ENCODE measurements around the gene PAX7. TPM values are rescaled to one million over a fixed set of nuclear protein-coding genes. Genes with fewer than 3 reads are reported as not detected.

Gene PAX7
- total RNA-seq, 3 donors from 2014 or later (not counting 1 experiment from before 2014, with no cell fraction given) = not detected

GRCh38 chr1:18793164-18793563, 162.5 kb downstream of the PAX7 start:
- intact Hi-C loops (cut with micrococcal nuclease) = no loop called here
- no peak for ATAC-seq
- H3K9me3 ChIP-seq (ENCODE audit: control insufficient read depth, insufficient read depth, low read length) = no peaks in the 10 kb centered on the region
- no peaks in the 10 kb centered on the region for H3K9me3 Mint-ChIP-seq
- H3K36me3 Mint-ChIP-seq = no peaks in the 10 kb centered on the region
- H3K27me3 ChIP-seq (ENCODE audit: control insufficient read depth, insufficient read depth, low read length) = peaks cover under 1% of the 10 kb centered on the region
- TF ChIP-seq CTCF (IDR thresholded peaks at IDR 0.05) = no peak
- no peaks in the 10 kb centered on the region for H3K4me1 ChIP-seq (ENCODE audit: control insufficient read depth, insufficient read depth, low read length)
- H3K27ac Mint-ChIP-seq = no peak overlapping the region
- 79% methylated on average over 10 of the region's 10 CpGs for WGBS (ENCODE audit: insufficient coverage)
- peaks cover 36 to 49% of the 10 kb centered on the region in 2 donors for H3K27me3 Mint-ChIP-seq (ENCODE audit: low read depth in 2 of 2)
- H3K36me3 ChIP-seq (ENCODE audit: control insufficient read depth, insufficient read depth, low read length) = no peaks in the 10 kb centered on the region
- DNase-seq = no peak
- no peaks in the 10 kb centered on the region for H3K4me1 Mint-ChIP-seq
- H3K4me3 ChIP-seq (ENCODE audit: low read length) = no peak overlapping the region
- H3K4me3 Mint-ChIP-seq = no peak overlapping the region
- no peak overlapping the region for H3K27ac ChIP-seq (ENCODE audit: low read length)

GRCh38 chr1:18794051-18794450, 163.4 kb downstream of the PAX7 start:
- no peaks in the 10 kb centered on the region for H3K9me3 Mint-ChIP-seq
- Histone ChIP-seq H3K4me3 (ENCODE audit: low read length) (no peak overlapping the region), H3K27ac (ENCODE audit: low read length) (no peak overlapping the region), H3K9me3 (ENCODE audit: control insufficient read depth, insufficient read depth, low read length) (no peaks in the 10 kb centered on the region), H3K36me3 (ENCODE audit: control insufficient read depth, insufficient read depth, low read length) (no peaks in the 10 kb centered on the region), H3K27me3 (ENCODE audit: control insufficient read depth, insufficient read depth, low read length) (no peaks in the 10 kb centered on the region), H3K4me1 (ENCODE audit: control insufficient read depth, insufficient read depth, low read length) (no peaks in the 10 kb centered on the region)
- H3K27me3 Mint-ChIP-seq (ENCODE audit: low read depth in 2 of 2) = peaks cover 37 to 49% of the 10 kb centered on the region in 2 donors
- WGBS (ENCODE audit: insufficient coverage) = 80% methylated on average over 10 of the region's 10 CpGs
- H3K4me1 Mint-ChIP-seq = no peaks in the 10 kb centered on the region
- H3K27ac Mint-ChIP-seq = no peak overlapping the region
- intact Hi-C loops (cut with micrococcal nuclease) = no loop called here
- H3K4me3 Mint-ChIP-seq = no peak overlapping the region
- DNase-seq (no peak), ATAC-seq (no peak)
- no peaks in the 10 kb centered on the region for H3K36me3 Mint-ChIP-seq
- no peak for TF ChIP-seq CTCF (IDR thresholded peaks at IDR 0.05)

GRCh38 chr1:18794561-18794960, 163.9 kb downstream of the PAX7 start:
- H3K27ac Mint-ChIP-seq = no peak overlapping the region
- H3K27me3 Mint-ChIP-seq (ENCODE audit: low read depth in 2 of 2) = peaks cover 34 to 44% of the 10 kb centered on the region in 2 donors
- intact Hi-C loops (cut with micrococcal nuclease) = no loop called here
- H3K36me3 Mint-ChIP-seq = no peaks in the 10 kb centered on the region
- Histone ChIP-seq H3K27ac (ENCODE audit: low read length) (no peak overlapping the region), H3K4me1 (ENCODE audit: control insufficient read depth, insufficient read depth, low read length) (no peaks in the 10 kb centered on the region), H3K27me3 (ENCODE audit: control insufficient read depth, insufficient read depth, low read length) (no peaks in the 10 kb centered on the region), H3K36me3 (ENCODE audit: control insufficient read depth, insufficient read depth, low read length) (no peaks in the 10 kb centered on the region), H3K4me3 (ENCODE audit: low read length) (no peak overlapping the region), H3K9me3 (ENCODE audit: control insufficient read depth, insufficient read depth, low read length) (no peaks in the 10 kb centered on the region)
- DNase-seq = no peak
- TF ChIP-seq CTCF (IDR thresholded peaks at IDR 0.05) = no peak
- WGBS (ENCODE audit: insufficient coverage) = 56% methylated on average over 2 of the region's 5 CpGs
- no peaks in the 10 kb centered on the region for H3K9me3 Mint-ChIP-seq
- ATAC-seq = no peak
- no peak overlapping the region for H3K4me3 Mint-ChIP-seq
- H3K4me1 Mint-ChIP-seq = no peaks in the 10 kb centered on the region

- H3K36me3 Mint-ChIP-seq = no peaks in the 10 kb centered on the region
- H3K27me3 ChIP-seq (ENCODE audit: control insufficient read depth, insufficient read depth, low read length) = no peaks in the 10 kb centered on the region
- no peaks in the 10 kb centered on the region for H3K36me3 ChIP-seq (ENCODE audit: control insufficient read depth, insufficient read depth, low read length)
- ATAC-seq (no peak), DNase-seq (no peak)
- H3K27ac ChIP-seq (ENCODE audit: low read length) = no peak overlapping the region
- H3K4me1 ChIP-seq (ENCODE audit: control insufficient read depth, insufficient read depth, low read length) = no peaks in the 10 kb centered on the region
- intact Hi-C loops (cut with micrococcal nuclease) = no loop called here
- H3K4me1 Mint-ChIP-seq = no peaks in the 10 kb centered on the region
- H3K4me3 Mint-ChIP-seq = no peak overlapping the region
- WGBS (ENCODE audit: insufficient coverage) = 66% methylated on average over 11 of the region's 14 CpGs
- no peak overlapping the region for H3K4me3 ChIP-seq (ENCODE audit: low read length)
- H3K27me3 Mint-ChIP-seq (ENCODE audit: low read depth in 2 of 2) = peaks cover 30 to 38% of the 10 kb centered on the region in 2 donors
- H3K27ac Mint-ChIP-seq = no peak overlapping the region
- no peaks in the 10 kb centered on the region for H3K9me3 ChIP-seq (ENCODE audit: control insufficient read depth, insufficient read depth, low read length)
- no peak for TF ChIP-seq CTCF (IDR thresholded peaks at IDR 0.05)
- H3K9me3 Mint-ChIP-seq = no peaks in the 10 kb centered on the region
These were observed 164.5 kb downstream of the PAX7 start for GRCh38 chr1:18795002-18795689.
